Panc1 (cell line): ENCODE data around the gene CUEDC1. TPM values are rescaled to one million over a fixed set of nuclear protein-coding genes. Genes with fewer than 3 reads are reported as not detected.

ENCODE experiments used
- ATAC-seq: fragments of 200-7000 bp; cut with Tn5 transposase; 2 replicates; pipeline ENCODE4 v1.9.1; 2020; ENCODE audit warnings: mild to moderate bottlenecking, moderate library complexity
- BruUV-seq: library from RNA; stranded (reverse); fragments of 400-500 nt; replicated peaks from 2 replicates; lab custom pipeline; 2021; lab: Mats Ljungman, UMichigan
- CTCF ChIA-PET: fragments of 300-600 bp; sonication (Branson Sonifier 250); formaldehyde crosslinking; loops from one replicate; lab custom pipeline; 2022; ENCODE audit warnings: antibody characterized with exemption; lab: Charles Lee
- POLR2A ChIA-PET: fragments of 300-600 bp; sonication (Branson Sonifier 250); formaldehyde crosslinking; loops from one replicate; lab custom pipeline; 2022; ENCODE audit warnings: antibody characterized with exemption; lab: Charles Lee
- DNase-seq: peaks from one replicate; pipeline ENCODE4 v3.0.0-alpha.2; 2010; ENCODE audit warnings: low read depth, low spot score
- H3K27ac ChIP-seq: 2 replicates; pipeline ENCODE4 v1.5.1; 2011; ENCODE audit warnings: mild to moderate bottlenecking, low read length, inconsistent platforms
- H3K27me3 ChIP-seq: fragments of 200-500 bp; sonication (Bioruptor generic); 2 replicates; pipeline ENCODE4 v1.6.0; 2014; ENCODE audit warnings: low read length, inconsistent platforms; ENCODE audit not compliant: control insufficient read depth, insufficient read depth
- H3K36me3 ChIP-seq: fragments of 200-500 bp; sonication (Bioruptor generic); 2 replicates; pipeline ENCODE4 v1.5.1; 2014; ENCODE audit warnings: inconsistent platforms, mild to moderate bottlenecking, low read length, moderate library complexity; ENCODE audit not compliant: control insufficient read depth, insufficient read depth
- H3K4me1 ChIP-seq: 2 replicates; pipeline ENCODE4 v1.5.1; 2011; ENCODE audit warnings: inconsistent platforms, mild to moderate bottlenecking, low read length, moderate library complexity; ENCODE audit not compliant: control insufficient read depth, insufficient read depth
- H3K4me3 ChIP-seq, 2 experiments: 2 replicates each; pipeline ENCODE4 v1.5.1; 2011 to 2012; ENCODE audit warnings: low read depth in 2 of 2, low read length in 2 of 2, mild to moderate bottlenecking in 2 of 2, inconsistent platforms in 1 of 2, moderate library complexity in 1 of 2
- H3K9me3 ChIP-seq: fragments of 200-500 bp; sonication (Bioruptor generic); 2 replicates; pipeline ENCODE4 v1.5.1; 2014; ENCODE audit warnings: low read depth, mild to moderate bottlenecking, inconsistent platforms, low read length, moderate library complexity; ENCODE audit not compliant: control insufficient read depth, insufficient read depth
- POLR2AphosphoS5 ChIP-seq: IDR thresholded peaks from 2 replicates; pipeline ENCODE4 v1.6.1; 2012; ENCODE audit warnings: mild to moderate bottlenecking, low read depth, low read length, moderate library complexity
- SIN3A ChIP-seq: IDR thresholded peaks from 2 replicates; pipeline ENCODE4 v1.6.1; 2012; ENCODE audit warnings: low read depth, mild to moderate bottlenecking, low read length, moderate library complexity, borderline replicate concordance; ENCODE audit not compliant: insufficient read depth
- TCF7L2 ChIP-seq: IDR thresholded peaks from 2 replicates; pipeline ENCODE4 v1.6.1; 2011; ENCODE audit warnings: mild to moderate bottlenecking, low read depth, low read length, inconsistent platforms
- in situ Hi-C: cut with HindIII; loops from 2 replicates; pipeline ENCODE4 v1.10.0; 2016; ENCODE audit warnings: low sequenced_read_pairs, low pct_unique_long_range_greater_than_20kb
- intact Hi-C: fragments of 100-400 bp; cut with micrococcal nuclease; formaldehyde crosslinking; loops from one replicate; pipeline ENCODE4 v1.10.0; 2022; ENCODE audit not compliant: unreplicated experiment
- total RNA-seq: library from RNA; stranded (reverse); gene quantifications from one replicate; pipeline ENCODE4 v1.2.1, GENCODE V29; 2021; ENCODE audit not compliant: unreplicated experiment
- TF ChIP-seq, protein P1 (sequence below): fragments of 450-650 bp; IDR thresholded peaks from 2 replicates; pipeline ENCODE4 v1.5.1; 2017; ENCODE audit warnings: mild to moderate bottlenecking
- TF ChIP-seq, protein P2 (sequence below), 2 experiments: IDR thresholded peaks; 2 replicates each; pipeline ENCODE4 v1.6.1; 2011 to 2012; ENCODE audit warnings: low read depth in 2 of 2, control low read depth in 1 of 2, low read length in 1 of 2, mild to moderate bottlenecking in 1 of 2, moderate library complexity in 1 of 2; ENCODE audit not compliant: insufficient read depth in 1 of 2

Gene CUEDC1
- total RNA-seq, 1 experiment from 2014 or later: 103 TPM

DNA sequence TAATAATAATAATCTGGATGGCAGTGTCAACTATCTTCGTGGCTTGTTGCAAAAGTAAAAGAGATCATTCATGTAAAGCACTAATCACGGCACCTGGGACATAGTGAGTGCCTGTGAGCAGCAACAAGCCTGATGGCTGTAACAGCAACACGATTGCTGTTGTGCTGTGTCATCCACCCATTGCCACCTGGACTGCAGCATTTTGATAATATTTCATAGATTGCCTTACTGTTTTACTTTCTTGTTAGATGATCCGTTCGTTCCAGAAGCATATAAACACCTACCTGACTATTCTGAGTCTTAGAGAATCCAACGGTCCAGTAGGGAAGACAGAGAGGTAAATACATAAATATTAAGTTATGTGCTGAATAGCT lies 102.3 kb downstream of the CUEDC1 start:
- Histone ChIP-seq H3K4me1 (peaks cover 25% of the 10 kb centered on the region), H3K27ac (no peak overlapping the region), H3K9me3 (no peaks in the 10 kb centered on the region), H3K27me3 (no peaks in the 10 kb centered on the region), H3K36me3 (peaks cover 16% of the 10 kb centered on the region), H3K4me3 (no peak overlapping the region)
- DNase-seq (no peak), ATAC-seq (no peak)
- ChIA-PET CTCF (interaction anchor here (0.5 to 0.7 kb wide), 2 partner anchors 327 to 1758 kb away, joined by 3 to 4 read pairs; no protein-coding TSS in a partner anchor), POLR2A (no interaction called here)
- no peak for TF ChIP-seq TCF7L2
- no peak for TF ChIP-seq POLR2AphosphoS5
- TF ChIP-seq, protein P1, sequence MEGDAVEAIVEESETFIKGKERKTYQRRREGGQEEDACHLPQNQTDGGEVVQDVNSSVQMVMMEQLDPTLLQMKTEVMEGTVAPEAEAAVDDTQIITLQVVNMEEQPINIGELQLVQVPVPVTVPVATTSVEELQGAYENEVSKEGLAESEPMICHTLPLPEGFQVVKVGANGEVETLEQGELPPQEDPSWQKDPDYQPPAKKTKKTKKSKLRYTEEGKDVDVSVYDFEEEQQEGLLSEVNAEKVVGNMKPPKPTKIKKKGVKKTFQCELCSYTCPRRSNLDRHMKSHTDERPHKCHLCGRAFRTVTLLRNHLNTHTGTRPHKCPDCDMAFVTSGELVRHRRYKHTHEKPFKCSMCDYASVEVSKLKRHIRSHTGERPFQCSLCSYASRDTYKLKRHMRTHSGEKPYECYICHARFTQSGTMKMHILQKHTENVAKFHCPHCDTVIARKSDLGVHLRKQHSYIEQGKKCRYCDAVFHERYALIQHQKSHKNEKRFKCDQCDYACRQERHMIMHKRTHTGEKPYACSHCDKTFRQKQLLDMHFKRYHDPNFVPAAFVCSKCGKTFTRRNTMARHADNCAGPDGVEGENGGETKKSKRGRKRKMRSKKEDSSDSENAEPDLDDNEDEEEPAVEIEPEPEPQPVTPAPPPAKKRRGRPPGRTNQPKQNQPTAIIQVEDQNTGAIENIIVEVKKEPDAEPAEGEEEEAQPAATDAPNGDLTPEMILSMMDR: no peak
- TF ChIP-seq SIN3A: no peak
- TF ChIP-seq, protein P2, sequence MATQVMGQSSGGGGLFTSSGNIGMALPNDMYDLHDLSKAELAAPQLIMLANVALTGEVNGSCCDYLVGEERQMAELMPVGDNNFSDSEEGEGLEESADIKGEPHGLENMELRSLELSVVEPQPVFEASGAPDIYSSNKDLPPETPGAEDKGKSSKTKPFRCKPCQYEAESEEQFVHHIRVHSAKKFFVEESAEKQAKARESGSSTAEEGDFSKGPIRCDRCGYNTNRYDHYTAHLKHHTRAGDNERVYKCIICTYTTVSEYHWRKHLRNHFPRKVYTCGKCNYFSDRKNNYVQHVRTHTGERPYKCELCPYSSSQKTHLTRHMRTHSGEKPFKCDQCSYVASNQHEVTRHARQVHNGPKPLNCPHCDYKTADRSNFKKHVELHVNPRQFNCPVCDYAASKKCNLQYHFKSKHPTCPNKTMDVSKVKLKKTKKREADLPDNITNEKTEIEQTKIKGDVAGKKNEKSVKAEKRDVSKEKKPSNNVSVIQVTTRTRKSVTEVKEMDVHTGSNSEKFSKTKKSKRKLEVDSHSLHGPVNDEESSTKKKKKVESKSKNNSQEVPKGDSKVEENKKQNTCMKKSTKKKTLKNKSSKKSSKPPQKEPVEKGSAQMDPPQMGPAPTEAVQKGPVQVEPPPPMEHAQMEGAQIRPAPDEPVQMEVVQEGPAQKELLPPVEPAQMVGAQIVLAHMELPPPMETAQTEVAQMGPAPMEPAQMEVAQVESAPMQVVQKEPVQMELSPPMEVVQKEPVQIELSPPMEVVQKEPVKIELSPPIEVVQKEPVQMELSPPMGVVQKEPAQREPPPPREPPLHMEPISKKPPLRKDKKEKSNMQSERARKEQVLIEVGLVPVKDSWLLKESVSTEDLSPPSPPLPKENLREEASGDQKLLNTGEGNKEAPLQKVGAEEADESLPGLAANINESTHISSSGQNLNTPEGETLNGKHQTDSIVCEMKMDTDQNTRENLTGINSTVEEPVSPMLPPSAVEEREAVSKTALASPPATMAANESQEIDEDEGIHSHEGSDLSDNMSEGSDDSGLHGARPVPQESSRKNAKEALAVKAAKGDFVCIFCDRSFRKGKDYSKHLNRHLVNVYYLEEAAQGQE (IDR thresholded peaks at IDR 0.05; ENCODE audit: insufficient read depth in 1 of 2, low read depth in 2 of 2, low read length in 1 of 2): no peak
- intact Hi-C loops (no loop called here), in situ Hi-C loops (no loop called here)
- no TSS peak for BruUV-seq

DNA sequence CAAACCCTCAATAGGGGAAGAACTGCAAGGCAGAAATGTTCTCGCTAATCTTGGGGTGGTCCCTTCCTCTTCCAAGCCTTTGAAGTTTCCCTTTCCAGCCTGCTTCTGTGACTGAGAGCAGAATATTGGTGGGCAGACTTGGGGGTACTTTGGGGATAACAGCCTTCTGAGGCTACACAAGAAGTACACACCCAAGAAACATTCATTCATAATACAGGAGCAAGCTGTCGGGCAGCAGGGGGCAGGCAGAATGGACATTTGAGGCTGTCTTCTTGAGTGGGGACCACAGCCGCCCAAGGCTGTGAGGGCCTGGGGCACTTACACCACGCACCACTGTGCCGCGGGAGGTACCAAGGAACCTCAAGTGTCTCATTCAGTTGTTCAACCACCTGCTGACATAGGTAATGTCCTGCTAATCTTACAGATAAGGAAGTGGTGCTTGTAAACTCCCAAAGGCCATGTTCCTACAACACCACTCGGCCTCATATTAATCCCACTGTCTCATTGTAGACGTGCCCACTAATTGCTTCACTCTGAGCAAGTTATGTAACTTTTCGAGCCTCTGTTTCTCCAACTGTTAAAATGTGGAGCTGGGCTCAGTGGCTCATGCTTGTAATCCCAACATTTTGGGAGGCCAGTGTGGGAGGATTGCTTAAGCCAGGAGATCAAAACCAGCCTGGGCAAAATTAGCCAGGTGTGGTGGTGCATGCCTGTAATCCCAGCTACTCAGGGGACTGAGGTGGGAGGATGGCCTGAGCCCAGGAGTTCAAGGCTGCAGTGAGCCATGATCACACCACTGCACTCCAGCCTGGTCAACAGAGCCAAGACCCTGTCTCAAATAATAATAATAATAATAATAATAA lies 102.9 kb downstream of the CUEDC1 start:
- CTCF ChIA-PET: interaction anchor here (0.7 to 1.0 kb wide), 2 partner anchors 19 to 328 kb away, joined by 3 to 4 read pairs; no protein-coding TSS in a partner anchor
- ATAC-seq: no peak
- POLR2A ChIA-PET: no interaction called here

More for the DNA sequence above, 102.9 kb downstream of the CUEDC1 start:
- Histone ChIP-seq H3K4me1 (peaks cover 25% of the 10 kb centered on the region), H3K27ac (peak overlapping the region; percentile 46; the same call in 1 of the 2 replicates), H3K4me3 (no peak overlapping the region), H3K27me3 (no peaks in the 10 kb centered on the region), H3K9me3 (no peaks in the 10 kb centered on the region), H3K36me3 (peaks cover 16% of the 10 kb centered on the region)
- intact Hi-C loops (no loop called here), in situ Hi-C loops (no loop called here)
- no TSS peak for BruUV-seq
- no peak for TF ChIP-seq SIN3A
- TF ChIP-seq TCF7L2: 0 out of 2 replicates have a peak, but pooled peaks have one; percentile 19
- 0 out of 2 replicates have a peak, but pooled peaks have one; percentile 8 for TF ChIP-seq POLR2AphosphoS5
- TF ChIP-seq, protein P1: no peak
- TF ChIP-seq, protein P2 (IDR thresholded peaks at IDR 0.05; ENCODE audit: insufficient read depth in 1 of 2, low read depth in 2 of 2, low read length in 1 of 2): no peak
- no peak for DNase-seq
